Medulla oblongata (tissue), 1 donor: ENCODE measurements around the gene TTC33.
"Not testable (repeated sequence)": the region's sequence is repeated elsewhere in the genome, so short reads cannot be mapped to it uniquely, and the experiment has no call there.

Experiments
- DNase-seq: peaks from one replicate; pipeline ENCODE4 v3.0.0-alpha.2; 2015; ENCODE audit errors: extremely low spot score

TTC33 gene

GRCh38 chr5:40615586-40616170, 140.1 kb downstream of the TTC33 start:
- no peak for DNase-seq

GRCh38 chr5:40614923-40615585, 140.7 kb downstream of the TTC33 start:
- DNase-seq, result no peak

- DNase-seq, result no peak
Measured at GRCh38 chr5:40614466-40614865, 141.3 kb downstream of the TTC33 start.

GRCh38 chr5:40607202-40607601, 148.6 kb downstream of the TTC33 start:
- no peak for DNase-seq

- DNase-seq, result no peak
Measured at GRCh38 chr5:40606077-40606765, 149.5 kb downstream of the TTC33 start.

GRCh38 chr5:40605295-40605958, 150.3 kb downstream of the TTC33 start:
- DNase-seq, result peak; percentile 25

- DNase-seq, result no peak
Measured at GRCh38 chr5:40603378-40603777, 152.4 kb downstream of the TTC33 start.

GRCh38 chr5:40601198-40601868, 154.4 kb downstream of the TTC33 start:
- DNase-seq, result no peak

GRCh38 chr5:40600383-40600782, 155.4 kb downstream of the TTC33 start:
- no peak for DNase-seq

GRCh38 chr5:40599676-40600075, 156.1 kb downstream of the TTC33 start:
- no peak for DNase-seq

- DNase-seq, result no peak
Measured at GRCh38 chr5:40594811-40595210, 160.9 kb downstream of the TTC33 start.

GRCh38 chr5:40591727-40592396, 163.9 kb downstream of the TTC33 start:
- DNase-seq, result not testable (repeated sequence)

- DNase-seq, result no peak
Measured at GRCh38 chr5:40587376-40587775, 168.4 kb downstream of the TTC33 start.

GRCh38 chr5:40585537-40586267, 170.1 kb downstream of the TTC33 start:
- DNase-seq, result no peak

- no peak for DNase-seq
Measured at GRCh38 chr5:40584054-40584453, 171.7 kb downstream of the TTC33 start.

- no peak for DNase-seq
Measured at GRCh38 chr5:40578501-40579451, 177.0 kb downstream of the TTC33 start.

- no peak for DNase-seq
Measured at GRCh38 chr5:40577718-40578117, 178.0 kb downstream of the TTC33 start.

GRCh38 chr5:40575921-40576320, 179.8 kb downstream of the TTC33 start:
- DNase-seq, result no peak

- no peak for DNase-seq
Measured at GRCh38 chr5:40575411-40575810, 180.3 kb downstream of the TTC33 start.

- DNase-seq, result no peak
Measured at GRCh38 chr5:40572937-40573336, 182.8 kb downstream of the TTC33 start.
